K562 (cell line): ENCODE measurements around the gene SNX1. TPM values are rescaled to one million over a fixed set of nuclear protein-coding genes. Genes with fewer than 3 reads are reported as not detected.
A peak's percentile ranks its signal among the peaks of the same experiment; 100 is the strongest.

Source experiments
- ATAC-seq: fragments of 200-7000 bp; cut with Tn5 transposase; 3 replicates; pipeline ENCODE4 v1.9.1; 2020; ENCODE audit warnings: moderate library complexity
- BruUV-seq: library from RNA; stranded (reverse); fragments of 400-500 nt; replicated peaks from 2 replicates; lab custom pipeline; 2021; lab: Mats Ljungman, UMichigan
- CTCF ChIA-PET: fragments of 300-600 bp; formaldehyde crosslinking; extraction: SDS; loops from one replicate; lab custom pipeline; 2021; ENCODE audit warnings: low intra/inter-chr PET ratio; lab: Yijun Ruan, JAX
- POLR2A ChIA-PET: fragments of 300-600, 350-650 bp; sonication (Branson Sonifier 250); formaldehyde crosslinking; extraction: SDS; loops from one replicate; lab custom pipeline; 2021; ENCODE audit warnings: antibody characterized with exemption, inconsistent platforms; lab: Yijun Ruan, JAX
- DNase-seq, 4 experiments: peaks; one replicate each; pipeline versions ENCODE4 v3.0.0 to v3.0.0-alpha.2; 2011 to 2018; ENCODE audit warnings: low spot score in 3 of 4, mixed read lengths in 3 of 4; ENCODE audit errors: extremely low read depth in 1 of 4
- FAIRE-seq: peaks from 2 replicates; lab custom pipeline; 2011; peaks lifted over from hg19 to GRCh38; lab: Jason Lieb, UNC
- H2AFZ ChIP-seq: 2 replicates; pipeline ENCODE4 v1.6.0; 2011; ENCODE audit warnings: low read depth, low read length, control low read depth, inconsistent platforms
- H3K27ac ChIP-seq: fragments of 200-600 bp; 3 replicates; pipeline ENCODE4 v1.8.0; 2011; ENCODE audit warnings: low read depth, mild to moderate bottlenecking, control low read depth, inconsistent platforms, low read length, moderate library complexity, mixed read lengths; ENCODE audit errors: extremely low read depth
- H3K27me3 ChIP-seq, 2 experiments: fragments of 300-600 bp in 1 of 2; 2 replicates in 1 of 2; 3 replicates in 1 of 2; pipeline versions ENCODE4 v1.6.0 to v1.8.0; 2011; ENCODE audit warnings: inconsistent platforms in 2 of 2, low read length in 2 of 2, mild to moderate bottlenecking in 1 of 2, mixed read lengths in 1 of 2, moderate library complexity in 1 of 2; ENCODE audit not compliant: control insufficient read depth in 2 of 2, insufficient read depth in 2 of 2
- H3K36me3 ChIP-seq: fragments of 300-600 bp; 3 replicates; pipeline ENCODE4 v1.8.0; 2011; ENCODE audit warnings: mild to moderate bottlenecking, low read length, inconsistent platforms; ENCODE audit not compliant: control insufficient read depth, insufficient read depth
- H3K4me1 ChIP-seq, 2 experiments: fragments of 200-600 bp in 1 of 2; replicated peaks in 1 of 2; 2 replicates in 1 of 2; 3 replicates in 1 of 2; pipeline versions ENCODE4 v1.5.1 to v1.8.0; 2011; ENCODE audit warnings: inconsistent platforms in 2 of 2, low read length in 2 of 2, mild to moderate bottlenecking in 1 of 2, mixed read lengths in 1 of 2, moderate library complexity in 1 of 2; ENCODE audit not compliant: control insufficient read depth in 2 of 2, insufficient read depth in 2 of 2
- H3K4me2 ChIP-seq: 2 replicates; pipeline ENCODE4 v1.6.1; 2011; ENCODE audit warnings: low read length, control low read depth, inconsistent platforms, mixed read lengths; ENCODE audit not compliant: insufficient read depth
- H3K4me3 ChIP-seq: fragments of 200-600 bp; sonication (generic), shearing (Covaris generic); 2 replicates; pipeline ENCODE4 v1.5.1; 2016; ENCODE audit warnings: control low read depth, inconsistent platforms
- H3K79me2 ChIP-seq: fragments of 200-600 bp; 3 replicates; pipeline ENCODE4 v1.8.0; 2011; ENCODE audit warnings: low read length, inconsistent platforms; ENCODE audit not compliant: control insufficient read depth, insufficient read depth
- H3K9ac ChIP-seq, 2 experiments: 2 replicates each; pipeline versions ENCODE4 v1.6.0 to v1.6.1; 2011; ENCODE audit warnings: low read depth in 2 of 2, low read length in 2 of 2, control low read depth in 1 of 2, inconsistent platforms in 1 of 2, mild to moderate bottlenecking in 1 of 2, mixed read lengths in 1 of 2; ENCODE audit not compliant: insufficient read depth in 1 of 2
- H3K9me1 ChIP-seq: one replicate; pipeline ENCODE4 v1.6.0; 2011; ENCODE audit warnings: inconsistent platforms, mild to moderate bottlenecking, low read length, moderate library complexity; ENCODE audit not compliant: control insufficient read depth, insufficient read depth
- H3K9me3 ChIP-seq: replicated peaks from 2 replicates; pipeline ENCODE4 v1.5.1; 2011; ENCODE audit warnings: low read depth, low read length, inconsistent platforms; ENCODE audit not compliant: control insufficient read depth, insufficient read depth
- H4K20me1 ChIP-seq: replicated peaks from 2 replicates; pipeline ENCODE4 v1.6.1; 2011; ENCODE audit warnings: low read length, inconsistent platforms, mixed read lengths; ENCODE audit not compliant: control insufficient read depth, insufficient read depth
- BRD4 ChIP-seq: fragments of 200-600 bp; sonication (generic); IDR thresholded peaks from 2 replicates; pipeline ENCODE4 v1.6.1; 2017; ENCODE audit warnings: inconsistent platforms
- CC2D1A ChIP-seq: fragments of 450-650 bp; IDR thresholded peaks from 2 replicates; pipeline ENCODE4 v1.6.1; 2017; ENCODE audit warnings: mild to moderate bottlenecking
- EGR1 ChIP-seq: fragments of 450-650 bp; conservative IDR thresholded peaks from 2 replicates; pipeline ENCODE4 v1.6.1; 2017; ENCODE audit warnings: mild to moderate bottlenecking
- ERF ChIP-seq: fragments of 450-650 bp; formaldehyde crosslinking; IDR thresholded peaks from 2 replicates; pipeline ENCODE4 v1.4.0; 2020; ENCODE audit warnings: mild to moderate bottlenecking, mixed read lengths
- FOXP1 ChIP-seq: sonication (generic); formaldehyde crosslinking; IDR thresholded peaks from 2 replicates; pipeline ENCODE4 v1.8.0; 2022; ENCODE audit warnings: mild to moderate bottlenecking, missing genetic modification reagents
- KLF16 ChIP-seq: IDR thresholded peaks from 2 replicates; pipeline ENCODE4 v1.6.1; 2016; ENCODE audit warnings: antibody characterized with exemption
- MLLT1 ChIP-seq, 2 experiments: fragments of 450-650 bp; IDR thresholded peaks; 2 replicates each; pipeline ENCODE4 v1.6.1; 2016
- RBFOX2 ChIP-seq: fragments of 200-400 bp; formaldehyde crosslinking; IDR thresholded peaks from 2 replicates; pipeline ENCODE4 v1.6.1; 2017; ENCODE audit warnings: low read depth, mild to moderate bottlenecking, low read length, moderate library complexity
- RFX1 ChIP-seq: fragments of 450-650 bp; IDR thresholded peaks from 2 replicates; pipeline ENCODE4 v1.6.1; 2016; ENCODE audit warnings: mild to moderate bottlenecking, moderate library complexity
- STAG1 ChIP-seq: sonication (generic); formaldehyde crosslinking; IDR thresholded peaks from 2 replicates; pipeline ENCODE4 v1.5.0; 2020; ENCODE audit warnings: missing genetic modification reagents, borderline replicate concordance
- ZNF766 ChIP-seq: fragments of 200-800 bp; sonication (Bioruptor generic); conservative IDR thresholded peaks from 2 replicates; pipeline ENCODE4 v1.6.1; 2016; ENCODE audit warnings: missing genetic modification characterization, missing compliant biosample characterization
- WGBS: fragments of 100-300 bp; shearing (Covaris generic); methylation state at CpG from one replicate; pipeline ENCODE4 v1.1.6; 2016; ENCODE audit warnings: low coverage, mixed read lengths; ENCODE audit not compliant: insufficient coverage; ENCODE audit errors: missing lambda C conversion rate; 5-methylcytosine and 5-hydroxymethylcytosine counted together
- in situ Hi-C: fragments of 300-500 bp; cut with MboI; formaldehyde crosslinking; loops from 4 replicates; pipeline ENCODE4 v1.15.0; 2018; ENCODE audit warnings: inconsistent platforms, mixed read lengths
- intact Hi-C: fragments of 100-400 bp; cut with micrococcal nuclease; formaldehyde crosslinking; loops from 2 replicates; pipeline ENCODE4 v1.14.2; 2022
- polyA plus RNA-seq, 8 experiments: library from polyadenylated mRNA; depleted of rRNA in 4 of 8; stranded (reverse) in 5 of 8; unstranded in 3 of 8; fragments of >200 nt; fragmentation: Nextera tagmentation in 2 of 8; fragmentation: Illumina TruSeq in 1 of 8; extraction: Ambion mirVana in 2 of 8; extraction: Trizol in 1 of 8; gene quantifications; 2 replicates each; pipeline versions ENCODE4 v1.2.1 to v1.2.3, GENCODE V29; 2011 to 2014; ENCODE audit warnings: inconsistent platforms in 1 of 8, missing spikeins in 1 of 8
- total RNA-seq, 7 experiments: library from RNA; depleted of rRNA in 6 of 7; stranded (reverse); fragments of >200 nt in 6 of 7; fragmentation: Illumina TruSeq in 2 of 7; extraction: Trizol in 2 of 7; gene quantifications; 2 replicates each; pipeline versions ENCODE4 v1.2.1 to v1.2.3, GENCODE V29; 2011 to 2021; ENCODE audit warnings: low replicate concordance in 1 of 7
- TF ChIP-seq, protein P1 (sequence below): sonication (generic); formaldehyde crosslinking; IDR thresholded peaks from 2 replicates; pipeline ENCODE4 v1.9.0; 2022; ENCODE audit warnings: mild to moderate bottlenecking, missing genetic modification reagents

SNX1 gene
- total and polyA plus RNA-seq, 9 of the 15 experiments (the other 6 are each of a cell fraction or from before 2014, with no cell fraction given) = 11.0 to 105 (median 59.9) TPM

GRCh38 chr15:64161688-64162477 is 66.1 kb downstream of the SNX1 start:
- WGBS = 9% methylated on average over 11 of the region's 12 CpGs
- intact Hi-C loops = loop anchor here (5.0 kb wide), 1 partner anchor 45 kb away; no protein-coding TSS in a partner anchor
- FAIRE-seq (peak; percentile 6), DNase-seq (no peak), ATAC-seq (no peak)
- ChIA-PET POLR2A (interaction anchor here (0.7 to 3.8 kb wide), 9 partner anchors 8 to 825 kb away, joined by 3 to 36 read pairs (median 5); partner anchors contain the start of gene CSNK1G1), CTCF (no interaction called here)
- H2AFZ ChIP-seq = no peak overlapping the region
- in situ Hi-C loops = no loop called here
- BruUV-seq = TSS peak; percentile 77
- peak overlapping the region; percentile 92 for H3K4me3 ChIP-seq
- H3K36me3 ChIP-seq = peaks cover 51% of the 10 kb centered on the region
- H3K9ac ChIP-seq = peak overlapping the region; percentile 94 to 96
- no peaks in the 10 kb centered on the region for H3K9me3 ChIP-seq
- peak overlapping the region; percentile 94 for H3K4me2 ChIP-seq
- H3K4me1 ChIP-seq = peaks cover 16 to 27% of the 10 kb centered on the region in 2 experiments; a peak in 3 of 5 replicates
- no peaks in the 10 kb centered on the region for H4K20me1 ChIP-seq
- peak overlapping the region; percentile 86 for H3K27ac ChIP-seq
- H3K79me2 ChIP-seq = peaks cover 45% of the 10 kb centered on the region
- H3K9me1 ChIP-seq = no peaks in the 10 kb centered on the region
- H3K27me3 ChIP-seq = no peaks in the 10 kb centered on the region
- TF ChIP-seq KLF16 (no peak), CC2D1A (no peak), RBFOX2 (peak; percentile 16; the same call in 1 of the 2 replicates), EGR1 (0 out of 2 replicates have a peak, but pooled peaks have one; percentile 10), ERF (CRISPR knock-in tag) (no peak), BRD4 (peak; percentile 23; the same call in 1 of the 2 replicates), MLLT1 (IDR thresholded peaks at IDR 0.05) (no peak), STAG1 (no peak), ZNF766 (CRISPR knock-in tag) (no peak), RFX1 (peak; percentile 67), FOXP1 (CRISPR knock-in tag) (0 out of 2 replicates have a peak, but pooled peaks have one; percentile 22)
- TF ChIP-seq, protein P1, sequence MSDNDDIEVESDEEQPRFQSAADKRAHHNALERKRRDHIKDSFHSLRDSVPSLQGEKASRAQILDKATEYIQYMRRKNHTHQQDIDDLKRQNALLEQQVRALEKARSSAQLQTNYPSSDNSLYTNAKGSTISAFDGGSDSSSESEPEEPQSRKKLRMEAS = 0 out of 2 replicates have a peak, but pooled peaks have one; percentile 13
